Stimulated activated CD4-positive, alpha-beta T cell treated with anti-CD3 and anti-CD28 coated beads, Interleukin-1b, Interleukin-23, amount 100 ng/mL, for 4 hours (primary cell): Measurements from ENCODE around the gene LRRC49.
"Not testable (repeated sequence)": the region's sequence is repeated elsewhere in the genome, so short reads cannot be mapped to it uniquely, and the experiment has no call there.

Experiments
- DNase-seq, 2 donors: peaks; one replicate each; pipeline ENCODE4 v3.0.0-alpha.2; 2020; ENCODE audit warnings: low read depth in 2 of 2

Gene LRRC49

DNA sequence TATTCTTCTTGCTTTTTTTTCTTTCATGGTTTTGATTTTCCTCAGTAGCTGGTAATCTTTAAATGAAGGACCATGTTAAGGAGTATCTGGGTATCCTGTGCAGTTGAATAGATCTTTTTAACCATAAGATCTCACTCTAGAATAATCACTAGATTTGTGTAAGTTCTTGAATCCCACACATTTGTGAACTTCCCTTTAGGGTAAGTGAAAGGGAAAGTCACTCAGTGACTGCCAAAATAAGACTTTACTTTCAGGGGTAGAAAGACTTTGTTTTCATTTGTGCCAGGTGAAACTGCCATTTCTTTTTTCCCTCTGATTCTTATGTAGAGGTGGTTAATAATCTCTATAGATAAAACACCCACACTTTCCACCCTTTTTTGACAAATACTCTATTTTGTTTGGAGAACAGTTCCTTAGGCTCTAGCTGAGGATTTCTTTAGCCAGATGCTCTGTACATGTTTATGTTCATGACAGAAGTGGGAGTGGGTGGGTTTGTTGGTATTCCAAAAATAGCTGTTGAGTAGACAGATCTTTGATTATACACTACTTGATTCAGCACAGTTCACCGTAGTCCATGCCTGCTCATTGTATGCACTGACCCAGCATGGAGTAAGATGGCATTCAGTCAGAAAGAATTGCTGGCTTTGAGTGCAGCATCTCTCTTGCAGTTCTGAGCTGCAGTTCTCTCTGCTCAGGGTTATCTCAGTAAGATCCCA is 28.5 kb downstream of the LRRC49 start:
- no peak for DNase-seq

DNA sequence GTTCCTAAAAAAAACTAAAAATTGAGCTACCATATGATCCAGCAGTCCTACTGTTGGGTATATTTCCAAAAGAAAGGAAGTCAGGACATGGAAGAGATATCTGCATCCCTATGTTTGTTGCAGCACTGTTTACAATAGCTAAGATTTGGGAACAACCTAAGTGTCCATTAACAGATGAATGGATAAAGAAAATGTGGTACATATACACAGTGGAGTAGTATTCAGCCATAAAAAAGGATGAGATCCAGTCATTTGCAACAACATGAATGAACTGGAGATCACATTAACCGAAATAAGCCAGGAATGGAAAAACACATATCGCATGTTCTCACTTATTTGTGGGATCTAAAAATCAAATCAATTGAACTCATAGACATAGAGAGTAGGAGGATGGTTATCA is 29.5 kb downstream of the LRRC49 start:
- DNase-seq: no peak

DNA sequence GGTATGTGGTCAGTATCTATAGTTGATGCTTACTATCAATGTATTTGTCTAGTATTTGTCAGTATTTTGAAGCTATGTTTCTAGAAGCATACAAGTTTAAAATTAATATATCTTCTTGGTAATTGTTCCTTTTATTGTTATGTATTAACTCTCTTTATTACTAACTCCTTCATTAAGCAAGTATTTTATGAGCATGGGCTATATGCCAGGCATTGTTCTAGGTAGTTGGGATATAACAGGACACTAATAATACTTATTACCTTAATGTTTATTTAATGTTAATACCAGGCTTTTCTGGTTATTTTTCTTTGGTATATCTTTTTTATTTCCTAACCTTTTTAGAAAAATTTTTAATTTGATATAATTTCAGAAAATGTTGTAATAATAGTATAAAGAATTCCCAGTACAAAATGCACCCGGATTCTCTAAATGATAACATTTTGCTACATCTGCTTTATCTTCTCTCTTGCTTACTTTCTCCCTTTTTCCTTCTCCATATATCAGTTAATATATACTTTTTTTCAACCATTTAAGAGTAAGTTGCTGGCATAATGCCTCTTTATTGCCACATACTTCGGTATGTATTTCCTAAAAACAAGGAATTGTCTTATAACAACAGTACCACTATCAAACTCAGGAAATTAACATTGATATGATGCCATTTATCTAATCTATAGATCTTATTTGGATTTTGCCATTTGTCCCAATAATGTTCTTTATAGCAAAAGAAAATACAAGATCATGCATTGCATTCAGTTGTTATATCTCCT is 30.9 kb downstream of the LRRC49 start:
- no peak for DNase-seq

DNA sequence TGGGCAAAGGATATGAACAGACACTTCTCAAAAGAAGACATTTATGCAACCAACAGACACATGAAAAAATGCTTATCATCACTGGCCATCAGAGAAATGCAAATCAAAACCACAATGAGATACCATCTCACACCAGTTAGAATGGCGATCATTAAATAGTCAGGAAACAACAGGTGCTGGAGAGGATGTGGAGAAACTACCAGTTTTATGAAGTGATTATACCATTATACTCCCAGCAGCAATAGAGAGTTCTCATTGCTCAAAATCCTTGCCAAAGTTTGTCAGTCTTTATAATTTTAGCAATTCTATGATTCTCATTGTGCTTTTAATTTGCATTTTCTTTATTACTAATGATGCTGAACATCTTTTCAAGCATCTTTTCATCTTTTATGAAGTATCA is 34.3 kb downstream of the LRRC49 start:
- not testable (repeated sequence) for DNase-seq

DNA sequence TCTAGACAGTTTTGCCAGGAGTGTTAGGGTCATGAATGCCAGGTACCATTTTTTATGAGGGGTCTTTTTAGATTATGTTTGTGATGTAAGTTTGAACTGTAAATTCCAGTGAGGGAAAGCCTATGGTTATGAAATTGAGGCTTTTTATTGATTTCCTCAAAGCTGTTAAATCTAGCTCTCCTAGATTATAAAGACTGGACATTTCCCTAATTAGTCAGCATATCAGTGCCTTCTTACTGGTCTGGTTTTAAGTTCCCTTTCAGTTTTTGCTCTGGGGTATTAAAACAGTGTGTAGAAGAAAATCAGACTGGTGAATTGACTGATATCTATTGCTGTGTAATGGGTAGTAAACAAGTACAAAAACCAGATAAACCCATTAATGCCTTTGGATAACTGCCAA is 39.2 kb downstream of the LRRC49 start:
- no peak for DNase-seq

DNA sequence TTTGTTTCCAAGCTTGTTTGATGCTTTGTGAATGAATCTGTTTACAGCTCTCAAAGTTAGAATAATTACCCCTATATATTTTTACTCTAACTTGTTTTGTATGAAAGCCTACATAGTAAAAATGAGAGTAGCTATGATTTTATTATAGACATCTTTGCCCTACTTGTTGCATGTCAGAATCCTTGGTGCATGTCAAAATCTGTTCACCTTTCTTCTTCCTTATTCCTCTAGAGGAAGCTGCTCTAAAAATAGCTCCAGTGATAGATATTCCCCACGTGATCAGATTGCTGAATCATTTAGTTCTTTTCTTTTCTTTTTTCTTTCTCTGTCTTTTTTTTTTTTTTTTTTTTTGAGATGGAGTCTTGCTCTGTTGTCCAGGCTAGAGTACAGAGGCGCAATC is 39.8 kb downstream of the LRRC49 start:
- DNase-seq: no peak

DNA sequence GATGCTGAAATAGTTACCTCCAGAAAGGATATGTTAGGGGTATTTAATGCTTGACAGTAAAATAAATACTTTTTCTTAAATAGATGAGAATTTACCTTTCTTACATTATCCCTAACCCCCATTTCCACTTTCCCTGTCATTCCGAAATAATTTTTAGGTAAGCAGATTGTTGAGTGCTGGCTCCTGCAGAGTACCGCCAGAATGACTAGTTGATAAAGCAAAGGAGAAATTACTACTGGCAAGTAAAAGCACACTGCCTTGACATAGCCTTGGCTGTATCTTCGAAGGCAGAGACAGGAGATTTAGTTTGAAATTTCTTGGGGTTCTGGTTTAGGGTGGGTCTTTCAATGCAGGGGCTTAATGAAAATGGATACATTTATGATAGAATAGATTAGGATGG is 40.8 kb downstream of the LRRC49 start:
- DNase-seq: no peak

DNA sequence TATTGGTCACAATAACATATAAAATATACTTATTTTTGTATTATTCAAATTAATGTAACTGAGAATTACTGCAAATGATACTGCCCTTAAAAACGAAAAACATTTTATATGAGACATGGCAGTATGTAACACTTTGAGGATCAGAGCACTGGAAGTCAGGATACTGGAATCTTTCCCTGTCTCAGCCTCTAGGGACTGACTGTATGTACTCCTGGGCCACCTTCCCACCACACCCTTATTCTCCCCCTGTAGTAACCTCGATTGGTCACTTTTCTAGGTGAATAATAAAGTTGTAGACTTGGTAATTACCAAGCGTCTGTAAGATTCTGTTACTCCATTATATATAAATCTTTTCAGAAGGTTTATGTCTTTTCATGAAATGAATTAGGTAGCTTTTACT is 43.0 kb downstream of the LRRC49 start:
- no peak for DNase-seq

DNA sequence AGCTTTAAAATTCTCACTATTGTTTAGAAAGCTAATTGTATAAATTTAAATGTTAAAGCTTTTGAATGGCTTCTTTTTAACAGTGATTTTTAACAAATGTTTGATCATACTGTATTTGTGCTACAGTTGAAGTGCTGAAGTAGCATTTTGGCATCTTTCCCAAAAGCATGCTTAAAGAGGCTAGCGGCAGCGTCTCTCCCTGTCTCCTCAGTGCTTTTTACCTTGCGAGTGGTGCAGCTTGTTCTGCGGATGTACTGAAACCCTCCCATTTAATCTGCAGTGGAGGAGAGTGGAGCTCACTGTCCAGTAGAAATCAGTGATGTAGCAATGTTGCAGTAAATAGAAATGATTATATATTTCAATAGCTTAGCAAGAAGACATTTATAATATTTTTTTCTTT is 43.7 kb downstream of the LRRC49 start:
- no peak for DNase-seq

DNA sequence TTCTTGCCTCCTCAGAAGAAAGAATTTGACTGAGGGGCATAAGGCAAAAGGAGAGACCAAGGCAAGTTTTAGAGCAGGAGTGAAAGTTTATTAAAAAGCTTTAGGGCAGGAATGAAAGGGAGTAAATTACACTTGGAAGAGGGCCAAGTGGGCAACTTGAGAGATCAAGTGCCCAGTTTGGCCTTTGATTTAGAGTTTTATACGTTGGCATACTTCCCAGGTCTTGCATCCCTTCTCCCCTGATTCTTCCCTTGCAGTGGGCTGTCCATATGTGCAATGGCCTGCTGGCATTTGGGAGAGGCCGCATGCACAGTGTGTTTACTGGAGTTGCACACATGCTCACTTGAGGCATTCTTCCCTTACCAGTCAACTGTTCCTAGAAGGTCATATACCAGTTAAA is 50.7 kb downstream of the LRRC49 start:
- not testable (repeated sequence) for DNase-seq

DNA sequence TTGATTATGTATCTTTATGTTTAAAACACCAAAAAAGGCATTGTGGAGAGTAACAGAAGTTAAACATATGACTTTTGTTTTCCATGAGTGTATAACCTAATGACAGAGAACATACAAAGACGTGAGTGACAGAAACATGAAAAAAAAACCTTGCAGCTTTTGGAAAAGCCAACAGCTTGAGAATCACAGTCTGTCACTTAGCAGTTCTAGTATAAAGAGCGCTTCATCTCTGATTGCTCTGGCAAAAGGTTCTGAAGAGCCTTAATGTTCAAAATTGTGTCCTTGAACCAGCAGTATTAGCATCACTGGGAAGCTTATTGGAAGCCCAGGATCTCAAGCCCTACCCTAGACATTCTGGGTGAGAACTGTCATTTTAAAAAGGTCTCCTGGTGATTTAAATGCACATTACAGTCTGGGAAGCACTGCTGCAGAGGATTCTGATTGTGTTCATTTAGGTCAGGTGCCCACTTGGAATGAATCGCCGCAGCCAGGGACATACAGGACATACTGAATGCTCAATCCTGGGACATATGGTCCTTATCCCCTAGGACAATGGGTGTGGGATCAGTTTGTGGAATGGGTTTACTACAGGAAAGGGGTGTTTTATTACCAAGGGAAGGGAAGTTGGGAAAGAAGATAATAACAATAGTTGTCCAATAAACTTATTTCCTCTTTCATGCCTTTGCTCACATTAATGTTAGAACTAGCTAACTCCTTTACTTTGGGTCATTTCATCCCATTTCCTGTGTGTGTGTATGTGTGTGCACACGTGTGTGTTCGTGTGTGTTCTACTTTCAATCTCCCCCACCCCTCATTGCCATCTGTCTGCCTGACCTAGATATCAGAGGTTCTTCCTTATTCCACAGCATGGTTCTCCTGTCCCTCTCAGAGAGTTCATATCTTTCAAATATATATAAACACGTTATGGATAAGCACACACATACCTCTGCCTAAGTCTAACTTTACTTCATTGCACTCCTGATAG is 55.0 kb downstream of the LRRC49 start:
- DNase-seq: no peak

DNA sequence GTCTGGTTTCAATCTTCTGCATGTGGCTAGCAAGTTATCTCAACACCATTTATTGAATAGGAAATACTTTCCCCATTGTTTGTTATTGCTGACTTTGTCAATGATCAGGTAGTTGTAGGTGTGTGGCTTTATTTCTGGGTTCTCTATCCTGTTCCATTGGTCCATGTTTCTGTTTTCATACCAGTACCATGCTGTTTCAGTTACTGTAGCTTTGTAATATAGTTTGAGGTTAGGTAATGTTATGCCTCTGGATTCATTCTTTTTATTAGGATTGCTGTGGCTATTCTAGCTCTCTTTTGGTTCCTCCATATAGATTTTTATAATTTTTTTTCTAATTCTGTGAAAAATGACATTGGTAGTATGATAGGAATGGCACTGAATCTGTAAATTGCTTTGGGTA is 58.3 kb downstream of the LRRC49 start:
- no peak for DNase-seq

DNA sequence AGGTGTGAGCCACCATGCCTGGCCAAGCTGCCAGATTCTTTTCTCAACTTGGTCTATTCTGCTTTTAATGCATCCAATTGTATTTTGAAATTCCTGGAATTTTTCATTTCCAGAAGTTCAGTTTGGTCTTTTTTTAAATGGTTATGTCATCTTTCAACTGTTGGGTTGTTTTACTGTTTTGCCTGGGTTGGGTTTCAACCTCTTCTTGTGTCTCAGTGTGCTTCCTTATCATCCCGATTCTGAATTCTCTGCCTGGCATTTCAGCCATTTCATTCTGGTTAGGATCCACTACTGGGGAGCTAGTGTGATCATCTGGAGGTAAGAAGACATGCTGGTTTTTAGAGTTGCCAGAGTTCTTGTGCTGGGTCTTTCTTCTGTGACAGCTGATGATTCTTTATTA is 61.5 kb downstream of the LRRC49 start:
- no peak for DNase-seq

DNA sequence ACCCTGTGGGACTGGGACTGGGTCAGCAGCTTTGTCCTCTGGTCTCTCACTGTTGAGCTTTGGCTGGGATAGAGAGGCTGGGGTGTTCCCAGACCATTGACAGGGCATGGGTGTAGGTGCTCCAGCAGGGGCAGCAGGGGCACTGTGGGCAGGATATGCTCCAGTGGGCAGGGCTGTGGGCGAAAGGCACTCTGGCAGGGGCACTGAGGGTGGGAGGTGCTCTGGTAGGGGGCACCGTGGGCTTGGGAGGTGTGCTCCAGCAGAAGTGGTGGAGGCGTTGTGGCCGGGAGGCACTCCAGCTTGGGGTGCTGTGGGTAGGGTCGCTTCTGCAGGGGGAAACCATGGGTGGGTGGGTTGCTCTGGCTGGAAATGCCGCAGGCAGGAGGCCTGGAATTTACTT is 62.1 kb downstream of the LRRC49 start:
- no peak for DNase-seq

DNA sequence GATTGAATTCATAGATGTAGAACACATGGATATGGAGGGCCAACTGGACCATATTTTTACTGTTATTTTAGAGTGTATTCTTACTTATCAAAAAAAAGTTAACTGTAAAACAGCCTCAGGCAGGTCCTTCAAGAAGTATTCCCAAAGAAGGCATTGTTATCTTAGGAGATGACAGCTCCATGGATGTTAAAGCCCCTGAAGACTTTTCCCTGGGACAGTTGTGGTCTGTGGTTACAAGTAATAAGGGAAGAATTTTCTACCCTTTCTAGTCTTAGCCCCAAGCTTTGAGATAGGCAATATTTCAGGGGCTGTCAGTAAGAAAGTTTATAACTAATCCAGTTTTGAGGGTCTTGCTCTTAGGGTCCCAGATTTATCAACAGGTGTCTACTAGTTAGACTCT is 62.5 kb downstream of the LRRC49 start:
- no peak for DNase-seq

DNA sequence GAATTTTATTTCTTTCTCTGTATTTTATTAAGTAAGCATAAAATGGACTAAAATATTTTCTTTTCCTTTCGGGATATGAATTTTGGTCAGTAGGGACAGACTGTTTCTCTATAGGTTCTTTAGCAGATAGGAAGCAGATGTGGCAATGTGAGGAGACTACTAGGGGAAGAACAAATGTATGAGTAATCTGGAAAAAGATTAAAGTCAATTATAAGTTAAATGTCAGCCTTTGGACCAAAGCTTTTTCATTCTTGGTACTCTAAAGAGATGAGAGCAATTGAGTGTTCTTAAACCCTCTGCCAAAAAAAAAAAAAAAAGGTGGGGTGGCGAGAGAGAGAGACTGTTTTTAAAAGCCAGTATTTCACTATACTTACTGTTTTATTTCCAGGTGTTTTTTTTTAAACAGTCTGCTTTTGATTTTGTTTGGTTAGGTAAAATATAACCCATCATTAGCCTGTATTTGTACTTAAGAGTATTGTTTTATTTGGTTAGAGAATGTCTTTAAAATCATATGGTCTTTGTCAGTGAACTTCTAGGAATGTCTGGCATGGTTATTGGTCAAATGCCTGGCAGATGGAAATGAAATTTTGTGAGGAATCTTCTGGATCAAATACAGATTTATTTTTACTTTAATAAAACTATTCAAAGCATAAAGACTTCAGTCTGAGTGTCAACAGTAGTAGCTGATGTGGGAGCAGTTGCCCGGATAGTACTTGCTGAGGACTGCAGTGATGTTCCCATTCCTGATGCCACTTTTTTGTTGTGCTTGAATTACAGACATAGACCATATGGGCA is 63.8 kb downstream of the LRRC49 start:
- DNase-seq: no peak

DNA sequence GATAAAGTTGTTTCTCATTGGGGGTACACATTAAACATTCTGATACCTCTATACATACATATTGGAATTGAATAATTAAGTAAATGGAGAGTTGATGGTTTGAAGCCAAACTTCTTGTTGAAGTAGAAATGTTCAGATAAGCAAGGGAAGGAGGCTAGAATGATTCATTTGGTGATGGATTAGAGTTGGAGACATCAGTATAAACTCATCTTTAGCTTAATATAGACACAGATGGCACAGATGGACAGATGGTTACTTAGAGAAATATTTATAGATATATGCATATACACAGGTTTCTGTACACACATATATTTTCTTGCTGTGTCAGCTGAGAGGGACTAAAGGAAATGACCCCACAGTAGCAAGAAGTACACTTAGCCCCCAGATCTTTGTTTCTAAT is 69.5 kb downstream of the LRRC49 start:
- DNase-seq: no peak

DNA sequence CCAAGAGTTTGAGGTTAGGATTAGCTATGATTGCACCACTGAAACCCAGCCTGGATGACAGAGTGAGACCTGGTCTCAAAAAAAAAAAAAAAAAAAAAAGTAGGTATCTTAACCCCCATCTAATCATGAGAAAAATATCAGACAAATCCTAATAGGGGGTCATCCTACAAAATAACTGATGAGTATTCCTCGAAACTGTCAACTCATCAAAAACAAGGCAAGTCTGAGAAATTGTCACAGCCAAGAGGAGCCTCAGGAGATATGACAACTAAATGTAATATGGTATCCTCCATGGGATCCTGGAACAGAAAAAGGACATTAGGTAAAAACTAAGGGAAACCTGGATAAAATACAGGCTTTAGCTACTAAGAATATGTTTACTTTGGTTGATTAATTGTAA is 70.6 kb downstream of the LRRC49 start:
- no peak for DNase-seq

DNA sequence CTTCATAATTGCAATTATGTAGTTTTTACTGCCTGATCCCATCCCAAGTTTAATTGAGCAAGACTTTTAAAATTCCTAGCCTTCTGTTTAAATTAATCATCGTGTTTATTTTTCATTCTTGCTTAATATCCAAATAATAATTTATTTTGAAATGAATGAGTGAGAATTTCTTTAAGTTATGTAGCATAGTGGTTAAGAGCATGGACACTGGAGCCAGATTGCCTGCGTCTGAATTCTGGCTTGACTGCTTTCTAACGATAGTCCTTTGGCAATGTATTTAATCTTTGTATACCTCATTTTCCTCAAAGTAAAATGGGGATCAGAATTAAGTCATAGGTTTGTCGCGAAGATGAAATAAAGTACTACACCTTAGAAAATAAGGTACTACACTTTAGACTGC is 71.4 kb downstream of the LRRC49 start:
- DNase-seq: no peak

DNA sequence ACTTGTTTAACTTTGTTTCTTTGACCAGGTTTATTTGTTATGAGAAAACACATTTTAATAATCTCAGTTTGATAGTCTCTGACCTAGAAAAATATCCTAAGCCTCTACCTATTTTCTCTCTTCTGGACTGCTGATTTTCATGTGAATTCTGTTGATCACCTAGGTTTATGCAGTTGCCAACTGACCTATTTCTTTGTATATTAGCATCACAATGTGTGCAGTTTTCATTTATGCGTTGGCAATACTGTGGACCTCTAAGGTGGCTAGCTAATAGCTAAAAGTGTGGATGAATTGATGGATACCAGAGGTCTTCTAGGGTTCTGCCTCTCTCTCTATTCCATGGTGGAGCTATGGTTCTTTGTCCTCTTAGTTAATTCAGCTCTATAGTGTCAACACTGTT is 72.1 kb downstream of the LRRC49 start:
- DNase-seq: no peak

DNA sequence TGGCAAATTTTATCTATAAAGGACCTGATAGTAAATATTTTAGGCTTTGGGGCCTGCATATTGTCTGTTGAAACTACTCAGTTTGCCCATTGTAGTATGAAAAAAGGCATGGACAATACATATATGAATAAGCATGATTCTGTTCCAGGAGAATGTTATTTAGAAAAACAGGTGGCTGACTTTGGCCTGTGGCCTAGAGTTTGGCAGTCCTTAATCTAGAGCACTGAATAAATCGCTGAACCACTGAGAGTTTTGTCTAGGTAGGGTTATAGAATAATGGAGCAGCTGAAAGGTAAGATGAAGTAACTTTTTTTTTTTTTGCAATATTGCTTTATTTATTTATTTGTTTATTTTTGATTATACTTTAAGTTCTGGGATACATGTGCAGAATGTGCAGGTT is 75.0 kb downstream of the LRRC49 start:
- DNase-seq: no peak
